ENCODE data around the gene RAPGEF4. TPM values are rescaled to one million over a fixed set of nuclear protein-coding genes. Genes with fewer than 3 reads are reported as not detected.

The RAPGEF4 gene
- polyA plus RNA-seq, 3 donors, result not detected

GRCh38 chr2:172877826-172878225 is 142.2 kb downstream of the RAPGEF4 start:
- WGBS (ENCODE audit: insufficient coverage), result no CpG with 5 or more reads among the region's 2 CpGs
- H3K4me3 Mint-ChIP-seq, result no peak overlapping the region

GRCh38 chr2:172878260-172878659 is 142.6 kb downstream of the RAPGEF4 start:
- no peak overlapping the region for H3K4me2 ChIP-seq (replicated peaks; ENCODE audit: extremely low read depth, low read length, poor library complexity, severe bottlenecking)
- Mint-ChIP-seq H3K36me3 (no peaks in the 10 kb centered on the region), H3K9me3 (peaks cover 0 to 16% (median 2%) of the 10 kb centered on the region in 7 donors), H3K27me3 (ENCODE audit: low read depth in 3 of 3) (peaks cover 2 to 6% (median 5%) of the 10 kb centered on the region in 3 donors), H3K4me1 (no peaks in the 10 kb centered on the region), H3K27ac (no peak overlapping the region), H3K4me3 (no peak overlapping the region)
- no CpG with 5 or more reads among the region's 1 CpG for WGBS (ENCODE audit: insufficient coverage)
- H3K9me3 ChIP-seq (replicated peaks in 1 of 2; ENCODE audit: control insufficient read depth in 1 of 2, insufficient read depth in 1 of 2, low read length in 2 of 2), result no peaks in the 10 kb centered on the region
- H3K27me3 ChIP-seq (ENCODE audit: control insufficient read depth in 2 of 2, insufficient read depth in 2 of 2, low read length in 2 of 2), result peaks cover 0 to 2% of the 10 kb centered on the region in 2 donors
- no peak overlapping the region for H2AFZ ChIP-seq (ENCODE audit: insufficient read depth, low read depth, low read length, poor library complexity, severe bottlenecking)
- no peaks in the 10 kb centered on the region for H3K36me3 ChIP-seq (replicated peaks in 1 of 2; ENCODE audit: control insufficient read depth in 1 of 2, insufficient read depth in 2 of 2, low read length in 2 of 2)
- no peak for DNase-seq
- no peaks in the 10 kb centered on the region for H3K79me2 ChIP-seq (ENCODE audit: insufficient read depth, low read length)
- H3K9ac ChIP-seq (ENCODE audit: insufficient read depth, low read length, poor library complexity, severe bottlenecking), result no peak overlapping the region
- intact Hi-C loops (cut with micrococcal nuclease), result no loop called here
- H3K4me3 ChIP-seq (replicated peaks in 1 of 3; ENCODE audit: low read depth in 2 of 3, low read length in 3 of 3), result no peak overlapping the region
- no peak for TF ChIP-seq CTCF (IDR thresholded peaks at IDR 0.05)
- no peak overlapping the region for H3K27ac ChIP-seq (ENCODE audit: low read depth in 1 of 2, low read length in 2 of 2)
- H4K20me1 ChIP-seq (ENCODE audit: insufficient read depth, low read length), result no peaks in the 10 kb centered on the region
- no peaks in the 10 kb centered on the region for H3K4me1 ChIP-seq (ENCODE audit: control insufficient read depth in 1 of 2, insufficient read depth in 2 of 2, low read length in 2 of 2)

More at GRCh38 chr2:172877826-172878225, 142.2 kb downstream of the RAPGEF4 start:
- Mint-ChIP-seq H3K36me3 (no peaks in the 10 kb centered on the region), H3K9me3 (peaks cover 0 to 16% (median 2%) of the 10 kb centered on the region in 7 donors), H3K27me3 (ENCODE audit: low read depth in 3 of 3) (peaks cover 2 to 5% (median 4%) of the 10 kb centered on the region in 3 donors), H3K4me1 (no peaks in the 10 kb centered on the region), H3K27ac (no peak overlapping the region)
- H4K20me1 ChIP-seq (ENCODE audit: insufficient read depth, low read length), result no peaks in the 10 kb centered on the region
- H3K27me3 ChIP-seq (ENCODE audit: control insufficient read depth in 2 of 2, insufficient read depth in 2 of 2, low read length in 2 of 2), result peaks cover 0 to 2% of the 10 kb centered on the region in 2 donors
- no peak overlapping the region for H3K4me2 ChIP-seq (replicated peaks; ENCODE audit: extremely low read depth, low read length, poor library complexity, severe bottlenecking)
- H3K4me1 ChIP-seq (ENCODE audit: control insufficient read depth in 1 of 2, insufficient read depth in 2 of 2, low read length in 2 of 2), result no peaks in the 10 kb centered on the region
- no peak overlapping the region for H2AFZ ChIP-seq (ENCODE audit: insufficient read depth, low read depth, low read length, poor library complexity, severe bottlenecking)
- no peak for TF ChIP-seq CTCF (IDR thresholded peaks at IDR 0.05)
- intact Hi-C loops (cut with micrococcal nuclease), result no loop called here
- H3K27ac ChIP-seq (ENCODE audit: low read depth in 1 of 2, low read length in 2 of 2), result no peak overlapping the region
- no peak overlapping the region for H3K4me3 ChIP-seq (replicated peaks in 1 of 3; ENCODE audit: low read depth in 2 of 3, low read length in 3 of 3)
- no peak for DNase-seq
- no peaks in the 10 kb centered on the region for H3K79me2 ChIP-seq (ENCODE audit: insufficient read depth, low read length)
- no peaks in the 10 kb centered on the region for H3K9me3 ChIP-seq (replicated peaks in 1 of 2; ENCODE audit: control insufficient read depth in 1 of 2, insufficient read depth in 1 of 2, low read length in 2 of 2)
- H3K36me3 ChIP-seq (replicated peaks in 1 of 2; ENCODE audit: control insufficient read depth in 1 of 2, insufficient read depth in 2 of 2, low read length in 2 of 2), result no peaks in the 10 kb centered on the region
- no peak overlapping the region for H3K9ac ChIP-seq (ENCODE audit: insufficient read depth, low read length, poor library complexity, severe bottlenecking)
